HT-29 (cell line): Measurements from ENCODE around the gene GABRG3. TPM values are rescaled to one million over a fixed set of nuclear protein-coding genes. Genes with fewer than 3 reads are reported as not detected.

Experiments used
- DNase-seq: peaks from one replicate; pipeline ENCODE4 v3.0.0-alpha.2; 2015; ENCODE audit warnings: low spot score
- small RNA-seq: library from RNA; depleted of rRNA; stranded (forward); fragments of <200 nt; gene quantifications from one replicate; pipeline ENCODE3, GENCODE V24; 2014
- total RNA-seq: library from RNA; depleted of rRNA; stranded (reverse); fragments of >200 nt; shearing (Covaris generic); gene quantifications from 2 replicates; pipeline ENCODE4 v1.2.3, GENCODE V29; 2014; rRNA removed

Gene GABRG3
- total RNA-seq, 1 experiment from 2014 or later, result not detected

GRCh38 chr15:27573805-27574485 is 603.0 kb downstream of the GABRG3 start:
- no peak for DNase-seq

- DNase-seq, result no peak
Measured at GRCh38 chr15:27574541-27575054, 603.6 kb downstream of the GABRG3 start.

DNA sequence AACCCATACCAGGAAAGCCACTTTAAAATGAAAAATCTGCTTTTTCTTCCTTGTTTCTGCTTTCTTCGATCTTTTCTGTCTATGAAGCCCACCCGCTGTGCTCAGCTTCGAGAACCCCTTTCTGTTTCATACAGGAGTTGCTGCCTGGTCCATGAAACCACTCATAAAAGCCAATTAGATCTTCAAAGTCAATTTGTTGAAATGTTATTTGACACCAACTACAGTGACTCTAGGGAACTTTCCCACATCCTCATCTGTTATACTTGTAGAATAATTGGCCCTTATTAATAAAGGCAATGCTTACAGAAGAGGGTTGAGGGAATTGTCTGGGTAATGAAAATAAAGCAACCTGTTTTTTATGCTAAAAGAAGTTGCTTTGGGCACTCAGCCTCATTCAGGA is 604.5 kb downstream of the GABRG3 start:
- no peak for DNase-seq

- DNase-seq, result no peak
Measured at GRCh38 chr15:27576576-27576975, 605.6 kb downstream of the GABRG3 start.

- DNase-seq, result no peak
Measured at GRCh38 chr15:27579738-27580137, 608.8 kb downstream of the GABRG3 start.

DNA sequence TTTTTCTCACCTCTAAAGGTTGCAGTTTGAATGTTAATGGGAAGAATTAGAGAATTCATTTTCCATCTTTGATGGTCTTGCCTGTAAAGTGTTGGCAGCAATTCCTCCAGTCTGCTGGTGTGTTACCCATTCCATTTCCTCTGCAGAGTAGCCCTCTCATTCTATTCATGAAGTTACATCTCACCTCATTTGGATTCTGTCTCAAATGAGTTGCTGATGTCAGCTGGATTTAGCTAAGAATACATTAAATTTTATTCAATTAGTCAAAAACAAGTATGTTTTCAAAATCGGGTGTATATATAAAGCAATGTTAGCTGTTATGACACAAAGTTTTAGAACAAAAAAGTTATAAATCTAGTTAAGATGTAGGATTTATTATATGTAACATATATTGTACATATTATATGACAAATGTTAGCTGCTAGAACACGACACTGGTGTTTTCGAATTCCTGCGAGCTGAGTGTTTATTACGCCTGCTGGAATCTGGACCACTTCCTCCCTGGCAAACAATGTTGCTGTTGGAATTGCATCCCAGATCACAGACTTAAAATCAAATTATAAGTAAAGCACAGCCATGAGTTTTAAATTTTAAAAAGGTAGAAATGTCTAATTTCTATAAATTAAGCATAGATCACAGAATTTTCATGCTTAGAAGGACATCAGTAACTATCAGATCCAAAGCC is 611.9 kb downstream of the GABRG3 start:
- DNase-seq, result no peak

DNA sequence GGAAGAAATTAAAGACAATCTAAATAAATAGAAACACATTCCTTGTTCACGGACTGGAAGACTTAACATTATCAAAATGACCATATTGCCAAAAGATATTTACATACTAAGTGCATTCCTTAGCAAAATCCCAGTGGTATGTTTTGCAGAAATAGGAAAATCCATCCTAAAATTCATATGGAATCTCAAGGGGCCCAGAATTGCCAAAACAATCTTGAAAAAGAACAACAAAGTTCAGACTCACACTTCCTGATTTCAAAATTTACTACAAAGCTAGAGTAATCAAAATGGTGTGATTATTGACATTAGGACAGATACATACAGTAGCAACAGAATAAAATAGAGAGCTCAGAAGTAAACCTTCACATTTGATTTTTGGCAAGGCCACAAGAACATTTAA is 612.7 kb downstream of the GABRG3 start:
- DNase-seq, result no peak

DNA sequence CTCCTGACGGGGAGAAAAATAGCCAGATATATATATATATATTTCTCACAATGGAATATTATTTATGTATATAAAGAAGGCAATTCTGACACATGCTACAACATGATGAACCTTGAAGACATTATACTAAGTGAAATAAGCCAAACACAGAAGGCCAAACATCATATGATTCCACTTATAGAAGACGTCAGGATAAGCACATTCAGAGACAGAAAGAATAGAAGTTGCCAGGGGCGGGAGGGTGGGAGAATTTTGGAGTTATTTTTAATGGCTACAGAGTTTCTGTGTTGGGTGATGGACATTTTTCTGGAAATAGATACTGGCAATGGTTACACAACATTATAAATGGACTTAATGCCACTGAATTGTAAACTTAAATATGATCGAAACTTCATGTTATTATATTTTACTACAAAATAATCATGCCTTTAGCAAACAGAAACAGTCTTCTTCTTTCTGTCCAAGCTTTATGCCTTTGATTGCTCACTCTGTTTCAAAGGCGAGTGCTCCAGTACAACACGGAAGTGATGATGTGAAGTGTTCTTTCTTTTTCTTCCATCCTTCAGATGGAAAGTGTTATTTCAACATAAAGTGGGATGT is 614.2 kb downstream of the GABRG3 start:
- no peak for DNase-seq

- no peak for DNase-seq
Measured at GRCh38 chr15:27587810-27588209, 616.8 kb downstream of the GABRG3 start.

DNA sequence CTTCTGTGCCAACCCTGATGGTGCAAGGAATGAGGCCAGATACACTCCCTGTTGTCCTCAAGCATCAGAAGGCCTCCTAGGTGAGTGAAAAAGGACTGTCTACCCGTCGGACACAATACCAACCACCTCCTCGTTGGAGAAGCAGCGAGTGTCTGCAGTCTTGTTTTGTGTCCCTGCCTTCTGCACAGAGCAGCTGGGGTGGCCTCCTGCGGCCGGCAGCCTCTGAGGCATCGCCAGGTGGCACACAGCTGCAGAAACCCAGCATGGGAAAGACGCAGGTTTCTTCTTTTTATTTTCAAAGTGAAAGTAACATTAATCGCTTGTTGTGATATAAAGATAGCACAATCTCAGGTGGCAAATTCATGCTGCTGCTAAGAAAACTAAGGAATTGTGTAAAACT is 618.3 kb downstream of the GABRG3 start:
- DNase-seq, result no peak

DNA sequence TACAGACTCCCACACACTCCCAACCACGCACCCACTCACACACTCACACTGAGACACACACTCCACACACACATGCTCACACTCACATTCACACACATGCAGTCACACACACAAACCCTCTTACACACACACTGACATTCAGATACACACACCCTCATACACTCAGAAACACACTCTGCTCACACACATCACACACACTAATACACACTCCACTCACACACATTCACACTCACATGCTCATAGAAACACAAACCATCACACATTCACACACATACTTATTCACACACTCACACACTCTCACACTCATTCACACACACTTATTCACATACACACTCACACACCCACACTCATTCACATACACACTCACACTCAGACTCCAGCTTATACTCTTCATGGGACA is 618.8 kb downstream of the GABRG3 start:
- no peak for DNase-seq

Small RNAs within 50 kb of the gene (small RNA-seq; reads per million reads assigned to genes)
- gene RNA5SP391 (not detected), gene SERPINE4P (not detected)

Other genes starting within 250 kb of the GABRG3 start
- gene GABRB3, start 198.1 kb upstream of the GABRG3 start, total RNA-seq, result not detected in 2 replicates
- not detected in 2 replicates for gene GABRA5, start 104.1 kb upstream of the GABRG3 start, total RNA-seq